Adrenal gland (tissue), 12 donors: ENCODE data around the gene RPRD1A. TPM values are rescaled to one million over a fixed set of nuclear protein-coding genes. Genes with fewer than 3 reads are reported as not detected.
A peak's percentile ranks its signal among the peaks of the same experiment; 100 is the strongest.

Experiments
- DNase-seq, 7 donors: peaks; one replicate each; pipeline ENCODE4 v3.0.0-alpha.2; 2019 to 2020
- H3K27ac ChIP-seq, 5 donors: fragments of 200-600 bp; sonication (generic) in 4 of 5; 1 replicate in 3 of 5; 2 replicates in 2 of 5; pipeline versions ENCODE4 v1.5.1 to v1.8.0; 2016 to 2020; ENCODE audit warnings: mild to moderate bottlenecking in 1 of 5
- H3K27me3 ChIP-seq: fragments of 200-600 bp; 2 replicates; pipeline ENCODE4 v1.8.0; 2021
- H3K36me3 ChIP-seq, 2 donors: fragments of 200-600 bp; replicated peaks in 1 of 2; 1 replicate in 1 of 2; 2 replicates in 1 of 2; pipeline versions ENCODE4 v1.5.1 to v1.8.0; 2018 to 2022
- H3K4me1 ChIP-seq, 2 donors: fragments of 200-600 bp; replicated peaks in 1 of 2; 1 replicate in 1 of 2; 2 replicates in 1 of 2; pipeline versions ENCODE4 v1.5.1 to v1.8.0; 2018 to 2021
- H3K4me3 ChIP-seq, 4 donors: fragments of 200-600 bp; sonication (generic) in 3 of 4; one replicate each; pipeline ENCODE4 v1.5.1; 2016 to 2018
- H3K9me3 ChIP-seq, 3 donors: fragments of 200-600 bp; sonication (generic) in 1 of 3; replicated peaks in 1 of 3; 1 replicate in 2 of 3; 2 replicates in 1 of 3; pipeline versions ENCODE4 v1.5.1 to v1.8.0; 2016 to 2021
- CTCF ChIP-seq, 6 experiments: fragments of 450-650 bp in 4 of 6; fragments of 200-600 bp in 2 of 6; sonication (generic) in 1 of 6; IDR thresholded peaks; 1 replicate in 5 of 6; 2 replicates in 1 of 6; pipeline versions ENCODE4 v1.5.1 to v1.8.0; 2016 to 2021; ENCODE audit warnings: antibody characterized with exemption in 6 of 6, mild to moderate bottlenecking in 2 of 6, moderate library complexity in 1 of 6
- POLR2A ChIP-seq, 2 donors: fragments of 450-650 bp; IDR thresholded peaks; one replicate each; pipeline ENCODE4 v1.6.1; 2017; ENCODE audit warnings: antibody characterized with exemption in 2 of 2, mild to moderate bottlenecking in 2 of 2, moderate library complexity in 1 of 2
- WGBS, 4 donors: extraction: QIAGEN DNeasy Blood & Tissue Kit in 2 of 4; methylation state at CpG; one replicate each; pipeline versions ENCODE4 v1.1.5 to v1.1.7; 2013 to 2017; 5-methylcytosine and 5-hydroxymethylcytosine counted together
- intact Hi-C, 2 donors: fragments of 100-400 bp; cut with DNase I; formaldehyde crosslinking; loops; one replicate each; pipeline versions ENCODE4 v1.14.1 to v1.15.0; 2022 to 2023
- polyA plus RNA-seq, 3 donors: library from polyadenylated mRNA; stranded (reverse); fragments of 200-250 nt in 2 of 3; fragments of 350-450 nt in 1 of 3; fragmentation: Illumina TruSeq in 1 of 3; extraction: RNeasy Lipid Tissue Mini Kit (QIAGEN cat#74804) in 1 of 3; gene quantifications; one replicate each; pipeline ENCODE4 v1.2.3, GENCODE V29; 2013 to 2014
- total RNA-seq, 9 donors: library from RNA; depleted of rRNA in 4 of 9; stranded (reverse); fragments of >200 nt in 4 of 9; fragments of 120-200 nt in 1 of 9; fragmentation: NEBNext Ultra II Directional in 1 of 9; extraction: Animal tissue kit (Norgen Biotek cat#: 25700) in 1 of 9; gene quantifications; one replicate each; pipeline versions ENCODE4 v1.1.0 to v1.2.4, GENCODE V29; 2013 to 2023
- donor health status: healthy with polysubstance abuse.
- donor health status: Bipolar disorder and iron deficiency.
- donor health status: DM: yes; HTN: yes; CAD: no.
- donor health status: DM: no; HTN: no; CAD: no.
- donor health status: DM: no; HTN: no; CAD: no.
- donor health status: DM: yes; HTN: yes; CAD: no.

The RPRD1A gene
- total and polyA plus RNA-seq, 12 donors: 28.9 to 128 (median 58.4) TPM

DNA sequence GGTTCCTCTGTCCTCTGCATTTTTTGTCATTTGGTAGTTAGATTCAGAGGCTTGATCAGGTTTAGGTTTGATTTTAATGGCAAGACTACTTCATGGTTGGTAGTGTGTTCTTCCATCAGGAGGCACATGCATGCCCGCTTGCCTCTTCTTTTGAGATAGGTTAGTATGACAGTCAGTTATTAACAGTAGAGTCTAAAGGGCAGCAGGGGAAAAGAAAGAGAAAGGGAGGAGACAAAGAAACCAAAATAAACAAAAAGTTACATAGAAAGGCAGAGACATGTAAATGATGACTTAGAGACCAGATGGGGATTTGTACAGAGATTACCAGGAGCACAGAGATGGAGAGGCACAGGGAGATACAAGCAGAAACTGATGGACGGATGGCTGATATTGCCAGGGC lies 105.0 kb downstream of the RPRD1A start:
- no peak for TF ChIP-seq POLR2A (IDR thresholded peaks at IDR 0.05)
- TF ChIP-seq CTCF (IDR thresholded peaks at IDR 0.05): no peak
- WGBS, 4 donors: 80 to 97% (median 88%) methylated on average over 2 of the region's 2 CpGs
- intact Hi-C loops: no loop called here
- DNase-seq: no peak
- Histone ChIP-seq H3K27ac (no peak overlapping the region), H3K4me1 (no peaks in the 10 kb centered on the region), H3K4me3 (no peak overlapping the region), H3K9me3 (no peaks in the 10 kb centered on the region), H3K27me3 (no peaks in the 10 kb centered on the region), H3K36me3 (no peaks in the 10 kb centered on the region)

DNA sequence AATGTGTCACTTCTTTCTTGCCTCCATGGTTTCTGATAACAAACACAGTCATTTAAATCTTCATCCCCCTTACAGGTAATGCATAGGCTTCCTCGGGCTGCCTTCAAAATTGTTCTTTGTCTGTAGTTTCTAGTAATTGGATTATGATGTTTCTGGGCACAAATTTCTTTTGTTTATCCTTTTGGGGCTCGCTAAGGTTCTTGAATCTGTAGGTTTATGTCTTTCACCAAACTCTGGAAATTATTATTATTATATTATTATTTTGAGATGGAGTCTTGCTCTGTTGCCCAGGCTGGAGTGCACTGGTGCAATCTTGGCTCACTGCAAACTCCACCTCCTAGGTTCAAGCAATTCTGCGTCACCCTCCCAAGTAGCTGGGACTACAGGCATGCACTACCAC lies 111.1 kb downstream of the RPRD1A start:
- TF ChIP-seq CTCF (IDR thresholded peaks at IDR 0.05) (no peak), POLR2A (IDR thresholded peaks at IDR 0.05) (no peak)
- H3K9me3 ChIP-seq: no peaks in the 10 kb centered on the region
- H3K4me3 ChIP-seq: no peak overlapping the region
- 74 to 85% (median 79%) methylated on average over 3 of the region's 3 CpGs for WGBS, 4 donors
- no peak for DNase-seq
- H3K27me3 ChIP-seq: peaks cover 7% of the 10 kb centered on the region
- H3K36me3 ChIP-seq: no peaks in the 10 kb centered on the region
- intact Hi-C loops: loop anchor here in 1 of 2 donors (10.0 kb wide), 1 partner anchor 201 kb away; no protein-coding TSS in a partner anchor
- no peak overlapping the region for H3K27ac ChIP-seq
- H3K4me1 ChIP-seq: no peaks in the 10 kb centered on the region

GRCh38 chr18:35953688-35954087 lies 113.7 kb downstream of the RPRD1A start:
- Histone ChIP-seq H3K36me3 (no peaks in the 10 kb centered on the region), H3K9me3 (no peaks in the 10 kb centered on the region), H3K4me1 (peaks cover 4 to 7% of the 10 kb centered on the region in 2 donors), H3K27me3 (peaks cover 7% of the 10 kb centered on the region), H3K27ac (no peak overlapping the region), H3K4me3 (no peak overlapping the region)
- intact Hi-C loops: loop anchor here (5.0 to 10.0 kb wide), 2 partner anchors 196 to 199 kb away; no protein-coding TSS in a partner anchor
- TF ChIP-seq CTCF (IDR thresholded peaks at IDR 0.05) (no peak), POLR2A (IDR thresholded peaks at IDR 0.05) (no peak)
- 64 to 96% (median 76%) methylated on average over 1 of the region's 1 CpG for WGBS, 4 donors
- DNase-seq: no peak

DNA sequence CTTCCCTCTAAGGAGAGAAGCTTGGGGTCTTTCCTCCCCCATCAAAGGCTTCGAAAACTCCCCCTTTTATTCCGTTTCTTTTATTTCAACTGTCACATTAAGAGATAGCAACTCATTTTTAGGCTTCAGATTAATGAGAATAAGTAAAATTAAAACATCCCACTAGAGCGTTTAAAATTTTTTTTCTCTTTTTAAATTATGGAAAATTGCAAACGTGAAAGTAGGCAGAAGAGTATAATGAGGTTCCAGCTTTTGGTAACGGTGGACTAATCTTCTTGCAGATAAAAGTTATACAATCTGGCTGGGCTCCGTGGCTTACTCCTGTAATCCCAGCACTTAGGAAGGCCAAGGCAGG lies 116.8 kb downstream of the RPRD1A start:
- Histone ChIP-seq H3K36me3 (no peaks in the 10 kb centered on the region), H3K4me1 (peaks cover 4 to 7% of the 10 kb centered on the region in 2 donors), H3K9me3 (no peaks in the 10 kb centered on the region), H3K27me3 (no peaks in the 10 kb centered on the region), H3K4me3 (peak overlapping the region in 2 of 4 donors; percentile 46 to 82), H3K27ac (no peak overlapping the region)
- WGBS, 4 donors: 8 to 14% (median 12%) methylated on average over 6 of the region's 6 CpGs
- DNase-seq: no peak
- TF ChIP-seq POLR2A (IDR thresholded peaks at IDR 0.05) (no peak), CTCF (IDR thresholded peaks at IDR 0.05) (peak in 1 of 6 experiments; percentile 5)
- intact Hi-C loops: loop anchor here (5.0 to 10.0 kb wide), 2 partner anchors 193 to 196 kb away; no protein-coding TSS in a partner anchor
